ENCODE data around the gene TMEM9. TPM values are rescaled to one million over a fixed set of nuclear protein-coding genes. Genes with fewer than 3 reads are reported as not detected.
A peak's percentile ranks its signal among the peaks of the same experiment; 100 is the strongest.

TMEM9 gene
- total RNA-seq, 2 donors from 2014 or later = 15.6 to 21.5 TPM

GRCh38 chr1:201183209-201183608 is 28.9 kb upstream of the TMEM9 start:
- Mint-ChIP-seq H3K36me3 (no peaks in the 10 kb centered on the region), H3K27me3 (peaks cover 31 to 37% of the 10 kb centered on the region in 2 donors), H3K4me1 (ENCODE audit: low read depth in 2 of 2) (no peaks in the 10 kb centered on the region), H3K4me3 (no peak overlapping the region), H3K27ac (no peak overlapping the region), H3K9me3 (no peaks in the 10 kb centered on the region)
- ATAC-seq (no peak), DNase-seq (ENCODE audit: low spot score) (no peak)

DNA sequence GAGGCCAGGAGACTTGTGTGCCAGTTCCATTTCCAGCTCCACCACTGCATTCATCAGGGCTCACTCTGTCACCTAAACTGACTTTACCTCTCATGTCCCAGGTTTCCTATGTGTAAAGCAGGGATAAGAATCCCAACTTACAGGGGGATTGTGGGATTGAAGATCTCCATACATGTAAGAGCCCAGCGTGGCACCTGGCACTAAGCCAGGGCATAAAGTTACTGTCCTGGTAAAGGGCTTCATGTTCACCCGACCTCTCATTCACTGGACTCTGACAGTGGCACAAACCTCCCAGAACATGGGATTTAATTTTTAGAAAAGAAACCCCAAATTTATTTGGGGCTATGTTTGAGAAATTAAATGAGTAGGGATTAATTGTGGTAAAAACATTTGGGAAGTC is 27.5 kb upstream of the TMEM9 start:
- ATAC-seq = no peak
- H3K36me3 Mint-ChIP-seq = no peaks in the 10 kb centered on the region
- peaks cover 31 to 37% of the 10 kb centered on the region in 2 donors for H3K27me3 Mint-ChIP-seq
- H3K9me3 Mint-ChIP-seq = no peaks in the 10 kb centered on the region
- no peak overlapping the region for H3K27ac Mint-ChIP-seq
- DNase-seq (ENCODE audit: low spot score) = no peak
- no peaks in the 10 kb centered on the region for H3K4me1 Mint-ChIP-seq (ENCODE audit: low read depth in 2 of 2)
- no peak overlapping the region for H3K4me3 Mint-ChIP-seq

- H3K9me3 Mint-ChIP-seq = no peaks in the 10 kb centered on the region
- peaks cover 31 to 37% of the 10 kb centered on the region in 2 donors for H3K27me3 Mint-ChIP-seq
- no peak overlapping the region for H3K4me3 Mint-ChIP-seq
- H3K4me1 Mint-ChIP-seq (ENCODE audit: low read depth in 2 of 2) = no peaks in the 10 kb centered on the region
- ATAC-seq (no peak), DNase-seq (ENCODE audit: low spot score) (no peak)
- H3K27ac Mint-ChIP-seq = no peak overlapping the region
- H3K36me3 Mint-ChIP-seq = no peaks in the 10 kb centered on the region
These were observed 27.0 kb upstream of the TMEM9 start for GRCh38 chr1:201181323-201181722.

DNA sequence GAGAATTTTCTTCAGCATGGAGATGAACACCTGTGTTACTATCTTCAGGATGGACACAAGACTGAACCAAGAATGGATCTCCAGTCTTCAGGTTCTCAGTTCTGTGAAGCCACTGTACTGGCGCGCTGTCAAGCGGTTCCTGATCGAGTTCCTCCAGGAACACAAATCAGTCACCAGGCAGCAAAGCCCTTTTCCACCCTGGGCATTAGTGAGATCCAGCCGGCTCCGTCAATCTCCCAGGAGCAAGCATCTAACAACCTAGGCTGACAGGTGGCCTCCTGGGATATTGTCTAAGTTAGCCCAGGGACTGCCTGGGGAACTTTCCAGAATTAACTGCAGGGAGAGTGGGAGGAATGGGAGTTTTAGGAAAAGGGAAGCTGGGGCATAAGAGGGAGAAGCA is 26.6 kb upstream of the TMEM9 start:
- Mint-ChIP-seq H3K27ac (no peak overlapping the region), H3K36me3 (no peaks in the 10 kb centered on the region), H3K9me3 (no peaks in the 10 kb centered on the region), H3K4me3 (no peak overlapping the region), H3K4me1 (ENCODE audit: low read depth in 2 of 2) (no peaks in the 10 kb centered on the region), H3K27me3 (peaks cover 31 to 37% of the 10 kb centered on the region in 2 donors)
- DNase-seq (ENCODE audit: low spot score) (no peak), ATAC-seq (no peak)

DNA sequence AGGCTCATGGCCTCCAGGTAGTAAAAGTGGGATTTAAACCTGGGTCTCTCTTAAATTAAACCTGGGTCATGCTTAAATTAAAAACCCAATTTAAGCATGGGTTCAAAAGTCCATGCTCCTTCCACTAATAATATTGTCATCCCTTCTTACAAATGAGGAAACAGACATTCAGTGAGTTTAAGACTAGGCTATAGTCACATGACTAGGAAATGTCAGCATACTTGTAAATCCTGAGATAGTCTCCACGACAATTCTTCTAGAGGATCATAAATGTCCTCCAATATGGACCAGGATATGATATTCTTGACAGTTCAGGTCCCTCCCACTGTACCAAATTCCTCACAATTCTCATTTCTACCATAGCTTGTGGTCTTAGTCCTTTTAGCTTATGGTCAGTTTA is 25.9 kb upstream of the TMEM9 start:
- Mint-ChIP-seq H3K4me3 (no peak overlapping the region), H3K9me3 (no peaks in the 10 kb centered on the region), H3K27ac (no peak overlapping the region), H3K4me1 (ENCODE audit: low read depth in 2 of 2) (no peaks in the 10 kb centered on the region), H3K36me3 (no peaks in the 10 kb centered on the region), H3K27me3 (peaks cover 34 to 37% of the 10 kb centered on the region in 2 donors)
- DNase-seq (ENCODE audit: low spot score) (no peak), ATAC-seq (no peak)

DNA sequence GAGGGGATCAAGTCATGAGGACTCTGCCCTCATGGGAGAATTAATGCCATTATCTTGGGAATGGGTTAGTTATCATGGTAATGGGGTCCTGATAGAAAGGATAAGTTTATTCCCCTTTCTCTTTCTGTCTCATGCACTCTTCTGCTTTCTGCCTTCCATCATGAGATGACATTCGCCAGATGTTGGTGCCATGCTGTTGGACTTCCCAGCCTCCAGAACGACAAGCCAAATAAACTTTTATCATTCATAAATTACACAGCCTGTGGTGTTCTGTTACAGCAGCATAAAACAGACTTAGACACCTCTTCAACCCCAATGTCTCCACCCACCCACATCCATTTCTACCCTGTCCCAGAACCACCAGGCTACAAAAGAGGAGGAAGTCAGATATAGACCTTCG is 24.4 kb upstream of the TMEM9 start:
- ATAC-seq (no peak), DNase-seq (ENCODE audit: low spot score) (no peak)
- H3K27ac Mint-ChIP-seq = no peak overlapping the region
- H3K4me1 Mint-ChIP-seq (ENCODE audit: low read depth in 2 of 2) = no peaks in the 10 kb centered on the region
- peaks cover 27 to 28% of the 10 kb centered on the region in 2 donors for H3K27me3 Mint-ChIP-seq
- no peaks in the 10 kb centered on the region for H3K36me3 Mint-ChIP-seq
- no peak overlapping the region for H3K4me3 Mint-ChIP-seq
- no peaks in the 10 kb centered on the region for H3K9me3 Mint-ChIP-seq

DNA sequence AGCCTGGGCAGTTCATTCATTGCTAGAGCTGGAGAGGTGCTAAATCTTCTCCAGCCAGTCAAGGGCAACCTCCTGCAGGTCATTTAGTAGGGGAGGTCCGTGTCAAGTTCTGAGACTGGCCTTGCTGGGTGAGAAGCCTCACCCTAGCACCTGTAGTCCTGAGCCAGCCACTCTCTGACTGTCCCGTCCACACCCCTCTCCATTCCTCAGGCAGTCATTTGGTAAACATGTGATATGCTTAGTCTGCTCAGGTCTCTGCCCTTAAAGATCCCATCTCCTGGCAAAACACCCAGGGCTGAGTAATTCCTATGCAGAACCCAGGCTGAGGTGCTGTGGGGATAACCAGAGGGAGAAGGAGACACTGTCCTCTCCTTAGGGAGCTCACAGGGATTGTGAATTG is 22.7 kb upstream of the TMEM9 start:
- Mint-ChIP-seq H3K4me1 (ENCODE audit: low read depth in 2 of 2) (peaks cover 0 to under 1% of the 10 kb centered on the region in 2 donors), H3K27ac (no peak overlapping the region), H3K9me3 (no peaks in the 10 kb centered on the region), H3K4me3 (no peak overlapping the region), H3K36me3 (no peaks in the 10 kb centered on the region), H3K27me3 (peaks cover 22 to 29% of the 10 kb centered on the region in 2 donors)
- DNase-seq (ENCODE audit: low spot score) (no peak), ATAC-seq (peak in 1 of 2 donors; percentile 21)

GRCh38 chr1:201175820-201176500 is 21.7 kb upstream of the TMEM9 start:
- no peaks in the 10 kb centered on the region for H3K36me3 Mint-ChIP-seq
- no peak overlapping the region for H3K27ac Mint-ChIP-seq
- peaks cover 21 to 25% of the 10 kb centered on the region in 2 donors for H3K27me3 Mint-ChIP-seq
- H3K4me1 Mint-ChIP-seq (ENCODE audit: low read depth in 2 of 2) = peaks cover 6 to 9% of the 10 kb centered on the region in 2 donors
- DNase-seq (ENCODE audit: low spot score) = no peak
- no peak for ATAC-seq
- no peak overlapping the region for H3K4me3 Mint-ChIP-seq
- H3K9me3 Mint-ChIP-seq = no peaks in the 10 kb centered on the region

DNA sequence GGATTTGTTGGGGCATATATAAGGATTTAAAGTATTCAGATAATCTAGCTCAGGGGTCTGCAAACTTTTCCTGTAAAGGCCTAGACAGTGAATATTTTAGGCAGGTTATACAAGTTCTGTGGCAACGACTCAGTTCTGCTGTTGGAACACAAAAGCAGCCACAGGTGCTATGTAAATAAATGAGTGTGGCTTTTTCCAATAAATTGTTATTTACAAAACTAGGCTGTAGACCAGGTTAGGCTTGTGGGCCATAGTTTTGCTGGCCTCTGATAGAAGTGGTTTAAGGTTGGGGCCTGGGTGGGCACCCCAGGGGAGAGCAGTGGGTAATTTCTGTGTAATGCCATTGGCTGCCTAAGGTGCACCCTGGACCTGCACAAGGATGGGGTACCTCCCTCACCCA is 19.5 kb upstream of the TMEM9 start:
- no peak overlapping the region for H3K27ac Mint-ChIP-seq
- peaks cover 6 to 14% of the 10 kb centered on the region in 2 donors for H3K4me1 Mint-ChIP-seq (ENCODE audit: low read depth in 2 of 2)
- no peaks in the 10 kb centered on the region for H3K9me3 Mint-ChIP-seq
- H3K27me3 Mint-ChIP-seq = peaks cover 8 to 15% of the 10 kb centered on the region in 2 donors
- no peak overlapping the region for H3K4me3 Mint-ChIP-seq
- no peaks in the 10 kb centered on the region for H3K36me3 Mint-ChIP-seq
- ATAC-seq (no peak), DNase-seq (ENCODE audit: low spot score) (no peak)

DNA sequence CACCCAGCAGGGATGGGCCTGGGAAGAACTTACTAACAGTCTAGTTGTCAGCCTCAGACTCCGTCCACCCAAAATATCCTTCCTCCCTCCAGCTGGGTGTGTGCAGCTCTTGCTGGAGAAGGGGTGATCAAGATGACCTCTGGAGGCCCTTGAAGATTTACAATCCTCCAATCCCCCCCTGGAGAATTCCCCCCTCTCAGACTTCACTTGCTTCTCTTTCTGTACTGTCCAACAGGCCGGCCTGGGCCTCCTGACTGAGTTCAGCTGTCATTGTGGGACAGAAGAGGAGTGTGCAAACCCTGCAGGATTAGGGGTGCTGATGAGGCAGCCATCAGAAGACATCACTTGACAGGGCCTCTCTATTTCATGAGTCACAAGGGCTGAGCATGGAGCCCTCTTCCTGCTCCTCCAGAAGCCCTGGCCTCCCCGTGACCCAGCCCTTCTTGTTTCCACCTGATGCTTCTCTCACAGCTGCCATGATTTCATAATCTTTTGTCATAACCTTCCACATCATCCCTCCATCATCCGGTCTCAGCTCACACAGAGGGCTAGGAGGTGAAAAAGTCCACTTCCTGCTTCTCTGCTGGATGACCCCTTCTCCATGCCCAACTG is 18.8 kb upstream of the TMEM9 start:
- Mint-ChIP-seq H3K36me3 (no peaks in the 10 kb centered on the region), H3K27ac (no peak overlapping the region), H3K4me3 (no peak overlapping the region), H3K27me3 (peaks cover 8 to 15% of the 10 kb centered on the region in 2 donors), H3K4me1 (ENCODE audit: low read depth in 2 of 2) (peaks cover 6 to 14% of the 10 kb centered on the region in 2 donors), H3K9me3 (no peaks in the 10 kb centered on the region)
- DNase-seq (ENCODE audit: low spot score) (no peak), ATAC-seq (no peak)

- Mint-ChIP-seq H3K4me1 (ENCODE audit: low read depth in 2 of 2) (peaks cover 6 to 14% of the 10 kb centered on the region in 2 donors), H3K9me3 (no peaks in the 10 kb centered on the region), H3K27me3 (peaks cover 8 to 15% of the 10 kb centered on the region in 2 donors), H3K27ac (no peak overlapping the region), H3K36me3 (no peaks in the 10 kb centered on the region), H3K4me3 (peak overlapping the region; percentile 79)
- DNase-seq (ENCODE audit: low spot score) (no peak), ATAC-seq (no peak)
These were observed 18.1 kb upstream of the TMEM9 start for GRCh38 chr1:201172326-201172725.

GRCh38 chr1:201171063-201172036 is 17.1 kb upstream of the TMEM9 start:
- Mint-ChIP-seq H3K27me3 (peaks cover 8 to 15% of the 10 kb centered on the region in 2 donors), H3K4me1 (ENCODE audit: low read depth in 2 of 2) (peaks cover 6 to 14% of the 10 kb centered on the region in 2 donors), H3K9me3 (no peaks in the 10 kb centered on the region), H3K36me3 (no peaks in the 10 kb centered on the region), H3K4me3 (peak overlapping the region; percentile 79), H3K27ac (peak overlapping the region; percentile 37 to 74)
- DNase-seq (ENCODE audit: low spot score) = peak; percentile 63
- peak; percentile 70 to 73 for ATAC-seq

- H3K9me3 Mint-ChIP-seq = no peaks in the 10 kb centered on the region
- peak; percentile 98 to 99 for ATAC-seq
- H3K36me3 Mint-ChIP-seq = no peaks in the 10 kb centered on the region
- peak overlapping the region in 1 of 2 donors; percentile 74 for H3K27ac Mint-ChIP-seq
- peak overlapping the region; percentile 79 for H3K4me3 Mint-ChIP-seq
- peaks cover 8 to 18% of the 10 kb centered on the region in 2 donors for H3K27me3 Mint-ChIP-seq
- DNase-seq (ENCODE audit: low spot score) = peak; percentile 86
- H3K4me1 Mint-ChIP-seq (ENCODE audit: low read depth in 2 of 2) = peaks cover 6 to 14% of the 10 kb centered on the region in 2 donors
These were observed 16.3 kb upstream of the TMEM9 start for GRCh38 chr1:201170533-201171062.

Measured in natural killer cell treated with Interleukin-12 subunit alpha and Interleukin-12 subunit beta and Interleukin-15 and Interleukin-18, amount 100 ng/mL, for 72 hours (primary cell).